ENCODE results near the gene PELI2.

DNA sequence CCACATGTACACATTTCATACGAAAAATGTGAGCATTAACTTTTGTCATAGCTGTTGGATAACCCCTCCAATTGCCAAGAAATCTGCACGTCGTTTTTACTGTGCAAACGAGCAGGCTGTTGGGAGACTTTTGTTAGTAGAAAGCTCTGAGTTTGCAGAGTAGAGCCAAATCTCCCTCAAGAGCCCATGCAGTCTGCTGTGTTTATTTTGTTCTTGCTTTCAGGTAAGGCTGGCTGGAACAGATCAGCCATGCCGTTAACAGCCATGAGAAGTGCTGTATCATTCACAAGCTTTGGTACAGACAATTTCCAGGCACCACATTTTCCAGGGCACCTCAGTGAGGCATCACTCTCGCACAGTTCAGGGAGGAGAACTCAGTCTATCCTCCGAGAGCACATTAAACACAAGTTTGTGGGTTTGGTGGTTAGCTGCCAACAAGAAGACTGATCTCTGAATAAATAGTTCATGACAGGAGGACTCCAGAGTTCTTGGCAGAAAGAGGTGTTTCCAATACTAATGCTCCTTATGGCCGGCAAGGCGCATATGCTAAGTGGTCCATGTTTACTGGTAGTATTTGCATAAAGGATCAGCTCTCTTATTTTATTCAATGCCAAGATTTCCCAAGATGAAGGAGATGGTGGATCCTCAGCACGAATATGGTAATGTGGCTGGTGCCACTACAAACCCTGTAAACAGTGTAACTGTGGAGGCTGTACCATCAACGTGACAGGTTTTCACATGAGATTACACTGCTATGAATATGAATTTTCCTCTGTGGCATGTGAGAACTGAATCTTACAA is 30.3 kb upstream of the PELI2 start:
- no peak for TF ChIP-seq EZH2phosphoT487 (IDR thresholded peaks at IDR 0.05; ENCODE audit: low read depth, severe bottlenecking, unreplicated experiment)
- TF ChIP-seq, protein P1, sequence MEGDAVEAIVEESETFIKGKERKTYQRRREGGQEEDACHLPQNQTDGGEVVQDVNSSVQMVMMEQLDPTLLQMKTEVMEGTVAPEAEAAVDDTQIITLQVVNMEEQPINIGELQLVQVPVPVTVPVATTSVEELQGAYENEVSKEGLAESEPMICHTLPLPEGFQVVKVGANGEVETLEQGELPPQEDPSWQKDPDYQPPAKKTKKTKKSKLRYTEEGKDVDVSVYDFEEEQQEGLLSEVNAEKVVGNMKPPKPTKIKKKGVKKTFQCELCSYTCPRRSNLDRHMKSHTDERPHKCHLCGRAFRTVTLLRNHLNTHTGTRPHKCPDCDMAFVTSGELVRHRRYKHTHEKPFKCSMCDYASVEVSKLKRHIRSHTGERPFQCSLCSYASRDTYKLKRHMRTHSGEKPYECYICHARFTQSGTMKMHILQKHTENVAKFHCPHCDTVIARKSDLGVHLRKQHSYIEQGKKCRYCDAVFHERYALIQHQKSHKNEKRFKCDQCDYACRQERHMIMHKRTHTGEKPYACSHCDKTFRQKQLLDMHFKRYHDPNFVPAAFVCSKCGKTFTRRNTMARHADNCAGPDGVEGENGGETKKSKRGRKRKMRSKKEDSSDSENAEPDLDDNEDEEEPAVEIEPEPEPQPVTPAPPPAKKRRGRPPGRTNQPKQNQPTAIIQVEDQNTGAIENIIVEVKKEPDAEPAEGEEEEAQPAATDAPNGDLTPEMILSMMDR (IDR thresholded peaks at IDR 0.05; ENCODE audit: poor library complexity): no peak
- TF ChIP-seq EZH2 (IDR thresholded peaks at IDR 0.05; ENCODE audit: borderline replicate concordance): no peak

Data from hepatocyte (in vitro differentiated cells).